Smooth muscle cell of the brain vasculature (primary cell): ENCODE data around the gene GPR149.
"Not testable (repeated sequence)": the region's sequence is repeated elsewhere in the genome, so short reads cannot be mapped to it uniquely, and the experiment has no call there.

ENCODE experiments used
- DNase-seq: peaks from one replicate; pipeline ENCODE4 v3.0.0-alpha.2; 2012; ENCODE audit warnings: low read depth, low spot score

The GPR149 gene, protein sequence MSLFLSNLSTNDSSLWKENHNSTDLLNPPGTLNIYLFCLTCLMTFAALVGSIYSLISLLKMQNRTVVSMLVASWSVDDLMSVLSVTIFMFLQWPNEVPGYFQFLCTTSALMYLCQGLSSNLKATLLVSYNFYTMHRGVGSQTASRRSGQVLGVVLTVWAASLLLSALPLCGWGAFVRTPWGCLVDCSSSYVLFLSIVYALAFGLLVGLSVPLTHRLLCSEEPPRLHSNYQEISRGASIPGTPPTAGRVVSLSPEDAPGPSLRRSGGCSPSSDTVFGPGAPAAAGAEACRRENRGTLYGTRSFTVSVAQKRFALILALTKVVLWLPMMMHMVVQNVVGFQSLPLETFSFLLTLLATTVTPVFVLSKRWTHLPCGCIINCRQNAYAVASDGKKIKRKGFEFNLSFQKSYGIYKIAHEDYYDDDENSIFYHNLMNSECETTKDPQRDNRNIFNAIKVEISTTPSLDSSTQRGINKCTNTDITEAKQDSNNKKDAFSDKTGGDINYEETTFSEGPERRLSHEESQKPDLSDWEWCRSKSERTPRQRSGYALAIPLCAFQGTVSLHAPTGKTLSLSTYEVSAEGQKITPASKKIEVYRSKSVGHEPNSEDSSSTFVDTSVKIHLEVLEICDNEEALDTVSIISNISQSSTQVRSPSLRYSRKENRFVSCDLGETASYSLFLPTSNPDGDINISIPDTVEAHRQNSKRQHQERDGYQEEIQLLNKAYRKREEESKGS

DNA sequence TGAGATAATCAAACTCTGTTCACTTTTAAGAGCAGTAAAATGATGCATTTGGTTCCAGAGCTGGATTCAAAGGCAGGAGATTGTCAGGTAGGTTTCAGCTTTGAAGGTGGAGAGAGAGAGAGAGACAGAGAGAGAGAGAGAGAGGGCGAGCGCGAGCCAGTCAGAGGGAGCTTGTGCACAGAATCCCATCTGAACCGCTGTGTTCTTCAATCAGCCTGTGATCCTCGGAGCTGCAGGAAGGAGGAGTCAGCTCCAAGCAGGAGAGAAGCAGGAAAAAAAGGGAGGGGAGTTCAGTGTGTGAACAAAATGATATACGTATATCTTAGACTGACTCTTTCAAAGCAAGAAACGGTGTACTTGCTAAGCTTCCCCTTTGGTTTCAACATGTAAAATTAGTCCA lies at the start of gene GPR149:
Gene GPR149, minus strand, starts transcription at position 177 of the 400 bp plus-strand sequence. CDS start 575 bp downstream, outside the sequence.
- no peak for DNase-seq

DNA sequence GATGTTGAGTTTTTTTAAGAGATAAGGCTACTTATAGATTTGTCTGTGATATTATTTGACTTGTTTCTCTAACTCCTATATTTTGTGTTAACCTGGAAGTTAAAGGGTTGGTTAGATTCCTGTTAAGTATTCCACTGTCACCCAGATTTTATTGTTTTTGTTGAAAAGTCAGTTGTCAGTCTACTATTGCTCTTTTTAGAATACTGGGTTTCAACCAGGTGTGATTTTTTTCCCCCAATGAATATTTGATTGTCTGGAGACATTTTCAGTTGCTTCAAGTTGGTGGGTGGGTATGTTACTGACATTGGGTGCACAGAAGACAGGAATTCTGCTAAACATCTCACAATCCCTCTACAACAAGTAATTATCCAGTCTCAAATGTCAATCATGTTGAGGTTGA lies 43.8 kb upstream of the GPR149 start:
- no peak for DNase-seq

DNA sequence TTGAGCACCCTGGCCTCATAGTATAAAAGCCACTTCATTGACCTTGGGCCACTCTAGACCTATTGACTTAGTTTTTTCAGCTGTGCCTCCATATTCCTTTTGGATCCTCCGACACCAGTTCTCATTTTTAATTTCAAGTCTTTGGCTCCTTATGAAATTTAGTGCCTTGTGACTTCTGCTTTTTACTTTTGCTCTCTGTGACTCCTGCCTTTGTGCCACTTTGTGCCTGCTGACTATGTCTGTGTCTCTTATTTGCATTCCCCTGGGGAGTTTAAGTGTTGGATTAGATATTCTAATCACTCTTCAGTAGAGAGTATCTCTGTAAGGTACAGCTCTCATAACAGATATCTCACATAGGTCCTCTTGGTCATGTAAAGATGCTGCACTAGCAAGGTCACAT lies 39.6 kb upstream of the GPR149 start:
- no peak for DNase-seq

DNA sequence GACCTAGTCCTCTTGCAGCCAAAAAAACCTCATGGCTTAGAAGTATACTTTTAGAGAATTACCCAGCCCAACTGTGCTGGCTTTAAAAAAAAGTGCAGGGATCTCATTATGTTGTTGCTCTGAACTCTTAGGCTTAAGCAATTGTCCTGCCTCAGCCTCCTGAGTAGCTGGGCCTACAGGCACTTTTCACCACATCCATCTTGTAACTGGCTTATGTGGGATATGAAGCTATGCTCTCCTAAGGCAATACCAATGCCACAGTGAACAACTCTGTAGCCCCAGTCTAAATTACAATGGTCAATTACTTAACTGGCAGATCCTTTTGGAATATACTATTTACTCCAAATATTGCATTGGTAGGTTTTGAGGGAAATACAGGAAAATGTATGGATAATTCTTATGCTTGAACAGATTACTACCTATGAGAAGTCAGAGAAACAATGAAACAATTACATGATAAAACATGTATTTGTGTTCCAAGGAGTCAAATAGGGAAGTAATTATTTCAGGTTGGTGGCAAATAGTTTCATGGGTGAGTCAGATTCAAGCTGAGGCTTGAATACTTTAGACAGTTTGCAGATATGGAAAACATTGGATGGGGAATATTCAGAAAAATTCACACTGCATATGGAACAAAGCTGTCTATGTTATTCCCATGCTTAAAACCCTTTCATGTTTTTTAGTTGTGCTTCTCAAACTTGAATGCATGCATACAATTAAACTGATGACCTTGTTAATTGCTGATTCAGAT lies 34.6 kb upstream of the GPR149 start:
- DNase-seq: no peak

DNA sequence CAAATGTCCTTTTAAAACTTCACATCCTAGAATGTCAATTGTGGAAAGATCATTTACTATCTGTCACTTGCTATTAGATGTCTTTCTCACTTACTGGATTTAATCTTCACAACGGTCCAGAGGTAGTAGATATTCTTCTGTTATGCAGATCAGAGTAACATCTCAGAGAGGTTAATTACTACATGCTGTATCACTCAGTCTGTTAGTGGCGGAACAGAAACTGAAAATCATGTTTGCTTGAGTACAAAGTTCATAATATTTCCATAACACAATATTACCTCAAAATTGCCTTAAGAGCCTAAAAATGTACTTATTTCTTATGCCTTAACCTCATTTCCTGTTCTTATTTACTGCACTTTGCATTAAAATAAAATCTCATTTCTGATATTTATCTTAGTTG lies 28.6 kb upstream of the GPR149 start:
- DNase-seq: no peak

DNA sequence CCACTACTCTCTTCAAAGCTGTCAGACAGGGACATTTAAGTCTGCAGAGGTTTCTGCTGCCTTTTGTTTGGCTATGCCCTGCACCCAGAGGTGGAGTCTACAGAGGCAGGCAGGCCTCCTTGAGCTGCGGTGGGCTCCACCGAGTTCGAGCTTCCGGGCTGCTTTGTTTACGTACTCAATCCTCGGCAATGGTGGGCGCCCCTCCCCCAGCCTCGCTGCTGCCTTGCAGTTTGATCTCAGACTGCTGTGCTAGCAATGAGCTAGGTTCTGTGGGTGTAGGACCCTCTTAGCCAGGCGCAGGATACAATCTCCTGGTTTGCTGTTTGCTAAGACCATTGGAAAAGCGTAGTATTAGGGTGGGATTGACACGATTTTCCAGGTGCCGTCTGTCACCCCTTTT lies 9.1 kb upstream of the GPR149 start:
- DNase-seq: not testable (repeated sequence)

DNA sequence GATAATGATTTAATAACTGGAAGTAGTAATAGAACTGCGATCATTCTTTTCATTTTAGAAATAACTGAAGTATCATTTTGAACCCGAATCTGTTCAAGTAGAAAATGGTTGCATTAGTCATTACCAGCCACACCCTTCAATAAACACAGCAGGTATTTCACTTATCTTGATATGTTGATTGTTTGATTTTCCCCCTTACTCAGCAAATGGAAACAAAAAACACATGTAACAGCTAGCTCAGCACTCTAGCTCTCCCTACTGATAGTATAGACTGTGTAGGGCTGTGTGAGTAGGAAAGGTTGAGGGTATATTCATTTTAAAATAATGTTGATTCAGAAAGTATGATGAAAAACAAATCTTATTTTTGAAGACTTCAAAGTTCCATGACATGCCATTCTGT lies 1.1 kb upstream of the GPR149 start:
- no peak for DNase-seq

DNA sequence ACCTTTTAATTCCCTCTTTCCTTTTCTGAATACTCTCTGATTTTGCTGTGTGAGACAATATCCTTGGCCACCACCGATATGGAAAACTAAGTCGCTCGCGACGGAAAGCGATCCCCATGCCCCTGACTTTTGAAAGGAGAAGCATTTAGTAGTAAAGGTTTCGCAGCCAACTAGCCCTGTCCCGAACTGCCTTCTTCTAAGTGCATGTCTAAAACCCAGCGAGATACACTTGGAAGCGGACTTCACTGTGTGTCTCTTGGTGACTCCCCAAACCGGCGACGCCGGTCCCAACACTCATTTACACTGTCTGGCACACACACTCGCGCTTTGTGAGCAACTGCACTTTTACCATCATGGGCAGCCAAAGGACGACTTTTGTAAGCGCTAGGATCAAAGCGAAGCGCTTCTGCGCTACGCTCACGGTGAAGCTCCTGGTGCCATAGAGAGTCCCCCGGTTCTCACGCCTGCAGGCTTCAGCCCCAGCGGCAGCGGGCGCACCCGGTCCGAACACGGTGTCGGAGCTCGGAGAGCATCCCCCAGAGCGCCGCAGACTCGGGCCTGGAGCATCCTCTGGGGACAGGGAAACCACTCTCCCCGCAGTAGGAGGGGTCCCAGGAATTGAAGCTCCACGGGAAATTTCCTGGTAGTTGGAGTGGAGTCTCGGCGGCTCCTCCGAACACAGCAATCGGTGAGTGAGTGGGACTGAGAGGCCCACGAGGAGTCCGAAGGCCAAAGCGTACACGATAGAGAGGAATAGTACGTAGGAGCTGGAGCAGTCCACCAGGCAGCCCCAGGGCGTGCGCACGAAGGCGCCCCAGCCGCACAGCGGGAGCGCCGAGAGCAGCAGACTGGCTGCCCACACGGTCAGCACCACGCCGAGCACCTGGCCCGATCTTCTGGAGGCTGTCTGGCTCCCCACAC lies 1.4 kb downstream of the GPR149 start:
- DNase-seq: no peak

DNA sequence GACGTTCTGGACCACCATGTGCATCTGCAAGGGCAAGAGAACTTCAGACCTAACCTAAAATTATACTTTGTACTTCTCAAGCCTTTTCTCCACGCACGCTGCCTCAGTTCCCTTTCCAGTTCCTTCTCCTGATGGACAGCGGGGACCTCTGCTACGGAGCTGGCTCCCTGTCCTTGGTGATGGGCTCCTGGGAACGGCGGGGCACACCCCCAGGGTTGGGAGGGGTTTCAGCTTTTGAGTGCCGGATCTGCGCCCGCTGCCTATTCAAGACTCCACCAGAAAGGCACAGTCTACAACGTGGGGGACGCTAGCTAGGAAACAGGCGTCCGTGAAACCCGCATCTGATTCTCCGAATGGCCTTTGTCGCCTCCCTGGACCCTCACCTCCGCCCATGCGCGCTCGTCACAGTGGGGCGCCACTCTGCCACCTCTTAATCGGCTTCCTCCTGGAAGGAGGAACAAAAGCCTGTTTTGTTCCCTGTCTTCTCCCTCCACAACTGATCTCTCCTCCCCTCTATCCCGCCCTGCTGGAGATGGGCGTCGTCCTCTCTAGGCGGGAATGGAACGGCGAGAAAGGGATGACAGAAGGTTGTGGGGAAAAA lies 2.2 kb downstream of the GPR149 start:
- DNase-seq: no peak

DNA sequence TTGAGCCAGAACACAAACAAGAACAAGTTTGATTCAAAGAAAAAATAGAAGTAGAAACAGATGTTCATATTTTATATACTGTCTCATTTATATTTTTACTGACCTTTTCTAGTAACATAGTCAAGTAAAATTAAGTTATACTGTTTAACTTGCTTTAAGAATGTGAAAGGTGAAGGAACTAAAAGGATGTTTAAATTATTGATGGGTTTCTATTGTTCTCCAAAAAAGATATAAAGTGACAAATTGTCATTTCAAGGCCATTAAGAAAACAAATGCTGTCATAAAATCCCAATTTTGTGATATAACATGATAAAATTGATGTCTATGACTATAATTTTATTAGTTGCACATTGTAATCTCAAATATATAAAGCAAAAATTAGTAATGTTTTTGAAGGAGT lies 7.3 kb downstream of the GPR149 start:
- DNase-seq: no peak

DNA sequence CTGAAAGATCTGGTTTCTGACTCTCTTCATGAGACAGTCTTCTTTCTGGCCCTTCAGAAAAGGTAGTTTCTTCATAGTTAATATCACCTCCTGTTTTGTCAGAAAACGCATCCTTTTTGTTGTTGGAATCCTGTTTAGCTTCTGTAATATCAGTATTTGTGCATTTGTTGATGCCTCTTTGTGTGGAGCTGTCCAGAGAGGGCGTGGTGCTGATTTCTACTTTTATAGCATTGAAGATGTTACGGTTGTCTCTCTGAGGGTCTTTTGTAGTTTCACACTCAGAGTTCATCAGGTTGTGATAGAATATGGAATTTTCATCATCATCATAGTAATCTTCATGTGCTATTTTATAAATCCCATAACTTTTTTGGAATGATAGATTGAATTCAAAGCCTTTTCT lies 8.9 kb downstream of the GPR149 start:
- no peak for DNase-seq

DNA sequence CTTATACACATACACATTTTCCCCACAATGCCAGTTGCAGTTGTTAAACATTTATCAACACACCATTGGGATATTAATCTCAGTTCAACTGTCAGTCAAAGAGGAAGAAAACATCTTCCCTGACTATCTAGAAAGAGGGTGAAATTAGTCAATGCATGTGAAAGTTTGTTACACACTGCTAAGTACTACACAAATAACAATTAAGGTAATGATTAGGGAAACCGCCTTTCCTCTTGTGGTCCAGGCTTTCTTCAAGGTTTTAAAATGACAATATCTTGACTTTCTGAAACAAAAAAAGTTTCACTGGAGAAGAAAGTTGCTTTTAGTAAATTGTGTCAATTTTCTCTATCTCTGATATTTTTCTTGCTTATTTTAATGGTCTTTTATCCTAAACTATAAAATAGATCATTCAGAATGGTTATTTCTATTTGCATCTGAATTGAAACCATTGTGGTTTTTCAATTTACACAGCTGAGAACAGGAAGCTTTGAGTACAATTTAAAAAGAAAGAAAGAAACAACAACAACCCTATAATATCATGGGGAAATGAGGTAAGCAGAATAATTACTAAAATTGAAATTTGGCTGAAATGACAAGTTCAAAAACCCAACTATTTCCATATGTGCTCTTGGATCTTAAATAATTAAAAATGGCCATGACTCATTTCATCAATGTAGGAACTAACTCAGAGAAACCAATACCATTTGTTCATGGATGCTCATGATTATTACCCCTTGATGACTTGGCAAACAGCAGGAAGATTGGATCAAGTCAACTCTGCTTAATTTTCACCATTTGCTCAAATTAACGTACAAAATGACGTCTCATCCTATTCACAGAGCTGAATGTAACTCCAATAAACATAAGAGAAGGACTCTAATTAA lies 31.7 kb downstream of the GPR149 start:
- no peak for DNase-seq

DNA sequence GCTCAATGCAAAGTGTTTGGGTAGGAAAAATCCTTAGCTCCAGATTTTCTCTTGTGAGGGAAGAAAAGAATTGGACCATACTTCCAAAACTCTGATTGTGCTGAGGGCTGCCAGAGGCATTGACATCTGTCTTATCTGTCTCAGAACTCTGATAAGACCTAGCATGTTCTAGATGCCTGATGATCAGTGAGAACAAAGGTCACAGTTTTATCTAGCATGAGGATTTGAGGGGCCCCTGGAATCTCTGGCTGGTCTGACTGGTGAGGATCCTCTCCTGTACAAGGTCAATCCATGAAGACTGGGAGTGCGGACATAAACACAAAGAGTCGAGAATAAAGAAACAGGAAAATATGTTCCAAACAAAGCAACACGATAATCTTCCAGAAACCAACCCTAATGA lies 40.1 kb downstream of the GPR149 start:
- no peak for DNase-seq

DNA sequence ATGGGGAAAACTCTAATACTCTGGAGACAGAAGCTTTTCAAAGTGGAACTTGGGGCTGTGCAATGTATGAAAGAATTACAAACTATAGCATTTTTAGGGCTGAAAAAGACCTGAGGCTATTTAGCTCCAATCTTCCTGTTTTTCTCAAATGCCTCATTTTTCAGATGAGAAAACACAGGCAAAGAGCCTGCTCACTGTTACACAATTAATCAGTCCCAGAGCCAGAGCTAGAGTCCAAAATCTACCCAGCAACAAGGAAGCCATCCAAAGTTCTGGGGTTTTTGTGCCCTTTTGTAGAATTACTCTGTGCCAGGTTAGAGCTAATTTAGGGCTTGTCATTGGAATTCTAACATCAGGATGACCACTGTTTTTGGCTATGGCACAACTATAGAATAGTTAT lies 45.5 kb downstream of the GPR149 start:
- no peak for DNase-seq

DNA sequence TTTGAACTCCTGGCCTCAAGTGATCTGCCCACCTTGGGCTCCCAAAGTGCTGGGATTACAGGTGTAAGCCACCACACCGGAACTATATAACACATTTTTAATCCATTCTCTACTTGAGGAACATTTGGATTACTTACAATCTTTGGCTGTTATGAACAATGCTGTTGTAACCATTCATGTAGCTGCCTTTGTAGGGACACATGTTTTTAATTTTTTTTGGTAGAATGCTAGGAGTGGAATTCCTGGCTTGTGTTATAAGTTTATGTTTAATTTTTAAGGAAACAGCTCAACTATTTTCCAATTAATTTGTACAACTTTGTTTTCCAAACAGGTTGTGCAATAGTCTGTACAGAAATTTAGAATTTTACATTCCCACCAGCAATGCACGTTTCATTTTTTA lies 51.7 kb downstream of the GPR149 start:
- DNase-seq: no peak

DNA sequence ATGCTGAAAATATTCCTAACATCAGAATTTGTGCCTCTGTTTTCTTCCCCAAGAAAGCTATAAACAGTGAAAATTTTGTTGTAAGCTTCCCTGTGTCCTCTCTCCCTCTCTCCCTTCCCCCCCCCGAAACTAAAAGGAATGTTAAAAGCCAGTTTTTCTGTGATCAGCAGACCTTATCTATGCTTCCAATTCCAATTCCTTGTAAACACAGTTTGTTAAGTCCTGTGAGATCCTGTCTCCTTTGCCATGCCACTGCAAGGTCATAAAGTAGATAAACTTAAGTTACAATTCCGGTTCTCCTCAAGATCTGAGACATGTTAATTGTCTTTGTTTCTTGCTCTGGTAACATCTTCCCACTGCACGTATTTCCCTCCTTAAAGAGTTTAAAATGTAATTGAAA lies 62.8 kb downstream of the GPR149 start:
- no peak for DNase-seq

DNA sequence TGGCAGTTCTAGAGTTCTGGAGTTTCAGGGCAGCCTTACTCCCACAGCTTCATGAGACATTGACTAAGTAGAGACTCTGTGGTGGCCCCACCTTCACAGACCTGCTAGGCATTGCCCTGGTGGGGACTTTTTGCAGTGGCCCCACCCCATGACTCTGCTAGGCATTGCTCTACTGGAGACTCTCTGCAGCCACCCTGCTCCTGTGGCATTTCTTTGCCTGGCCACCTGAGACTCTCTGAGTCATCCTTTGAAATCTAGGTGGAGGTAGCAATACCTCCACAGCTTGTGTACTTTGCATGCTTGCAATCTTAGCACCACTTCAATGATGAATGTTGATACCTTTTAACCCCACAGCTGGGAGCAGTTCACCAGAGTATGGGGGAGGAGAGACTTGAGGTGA lies 65.1 kb downstream of the GPR149 start:
- DNase-seq: no peak

DNA sequence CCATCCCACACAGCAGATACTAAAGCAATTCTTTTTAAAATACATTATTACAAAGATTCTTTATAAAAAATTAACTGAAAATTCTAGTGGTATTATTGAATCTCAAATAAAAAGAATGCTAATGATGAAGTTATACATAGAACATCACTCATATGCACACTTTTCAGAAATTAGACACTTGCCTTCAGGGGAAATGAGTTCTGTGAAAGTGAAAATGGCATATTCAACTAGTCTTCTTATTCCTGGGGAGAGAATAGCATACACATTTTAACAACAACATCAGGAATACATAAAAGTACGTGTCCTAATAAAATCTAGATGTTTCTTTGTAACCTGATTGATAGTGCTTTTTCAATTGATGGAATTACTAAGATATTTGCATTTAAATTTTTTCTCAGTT lies 68.9 kb downstream of the GPR149 start:
- no peak for DNase-seq

DNA sequence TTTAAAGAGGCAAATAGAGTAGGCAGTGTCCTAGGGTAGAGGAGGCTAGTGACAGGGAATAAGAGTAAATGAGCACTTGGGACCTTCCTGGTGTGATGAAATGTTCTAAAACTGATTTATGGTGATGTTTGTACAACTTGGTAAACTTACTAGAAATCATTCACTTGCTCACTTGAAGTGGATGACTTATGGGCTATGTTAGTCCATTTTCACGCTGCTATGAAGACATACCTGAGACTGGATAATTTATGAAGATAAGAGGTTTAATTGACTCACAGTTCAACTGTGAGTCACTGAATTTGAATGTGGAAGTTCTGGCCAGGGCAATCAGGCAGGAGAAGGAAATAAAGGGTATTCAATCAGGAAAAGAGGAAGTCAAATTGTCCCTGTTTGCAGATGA lies 74.0 kb downstream of the GPR149 start:
- no peak for DNase-seq

DNA sequence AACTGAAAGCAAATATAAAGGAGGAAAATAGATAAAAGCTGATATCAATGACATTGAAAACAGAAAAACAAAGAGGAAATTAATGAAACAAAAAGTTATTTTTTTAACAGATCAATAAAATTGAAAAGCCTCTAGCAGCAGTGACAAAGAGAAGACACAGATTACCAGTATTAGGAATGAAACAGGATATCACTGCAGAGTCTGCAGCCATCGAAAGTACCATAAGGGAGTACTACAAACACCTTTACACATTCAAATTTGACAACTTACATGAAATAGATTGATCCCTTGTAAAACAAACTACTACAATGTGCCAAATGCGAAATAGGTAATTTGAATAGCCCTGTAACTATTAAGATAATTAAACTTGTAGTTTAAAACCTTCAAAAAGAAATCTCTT lies 80.8 kb downstream of the GPR149 start:
- no peak for DNase-seq
